ENCODE results near the gene MANBA. TPM values are rescaled to one million over a fixed set of nuclear protein-coding genes. Genes with fewer than 3 reads are reported as not detected.

MANBA gene
- total RNA-seq, 1 donor from 2014 or later: 8.1 TPM

DNA sequence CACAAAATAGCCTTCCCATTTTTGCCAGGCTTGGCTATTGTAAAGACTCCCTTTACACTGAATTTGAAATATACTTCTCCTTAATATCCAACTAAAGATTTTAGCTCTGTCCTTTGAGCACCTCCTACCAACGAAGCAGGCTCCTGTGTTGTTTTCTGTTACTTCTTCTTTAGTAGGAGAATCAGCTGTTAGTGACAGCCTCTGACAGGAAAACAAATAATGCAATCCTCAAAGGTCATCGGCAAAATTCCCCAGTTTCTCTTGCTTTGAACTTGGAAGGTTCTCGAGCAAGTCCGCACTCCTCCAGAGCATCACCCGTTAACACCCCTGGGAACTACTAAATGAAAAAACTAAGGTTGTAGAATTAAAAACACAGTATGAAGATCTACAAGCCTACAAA is 66.9 kb downstream of the MANBA start:
- no peak overlapping the region for H3K4me3 ChIP-seq (ENCODE audit: low read depth, low read length)
- TF ChIP-seq, protein P1, sequence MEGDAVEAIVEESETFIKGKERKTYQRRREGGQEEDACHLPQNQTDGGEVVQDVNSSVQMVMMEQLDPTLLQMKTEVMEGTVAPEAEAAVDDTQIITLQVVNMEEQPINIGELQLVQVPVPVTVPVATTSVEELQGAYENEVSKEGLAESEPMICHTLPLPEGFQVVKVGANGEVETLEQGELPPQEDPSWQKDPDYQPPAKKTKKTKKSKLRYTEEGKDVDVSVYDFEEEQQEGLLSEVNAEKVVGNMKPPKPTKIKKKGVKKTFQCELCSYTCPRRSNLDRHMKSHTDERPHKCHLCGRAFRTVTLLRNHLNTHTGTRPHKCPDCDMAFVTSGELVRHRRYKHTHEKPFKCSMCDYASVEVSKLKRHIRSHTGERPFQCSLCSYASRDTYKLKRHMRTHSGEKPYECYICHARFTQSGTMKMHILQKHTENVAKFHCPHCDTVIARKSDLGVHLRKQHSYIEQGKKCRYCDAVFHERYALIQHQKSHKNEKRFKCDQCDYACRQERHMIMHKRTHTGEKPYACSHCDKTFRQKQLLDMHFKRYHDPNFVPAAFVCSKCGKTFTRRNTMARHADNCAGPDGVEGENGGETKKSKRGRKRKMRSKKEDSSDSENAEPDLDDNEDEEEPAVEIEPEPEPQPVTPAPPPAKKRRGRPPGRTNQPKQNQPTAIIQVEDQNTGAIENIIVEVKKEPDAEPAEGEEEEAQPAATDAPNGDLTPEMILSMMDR (conservative IDR thresholded peaks at IDR 0.05; ENCODE audit: low read depth, low read length): no peak
- no peak for DNase-seq (ENCODE audit: low read depth)

DNA sequence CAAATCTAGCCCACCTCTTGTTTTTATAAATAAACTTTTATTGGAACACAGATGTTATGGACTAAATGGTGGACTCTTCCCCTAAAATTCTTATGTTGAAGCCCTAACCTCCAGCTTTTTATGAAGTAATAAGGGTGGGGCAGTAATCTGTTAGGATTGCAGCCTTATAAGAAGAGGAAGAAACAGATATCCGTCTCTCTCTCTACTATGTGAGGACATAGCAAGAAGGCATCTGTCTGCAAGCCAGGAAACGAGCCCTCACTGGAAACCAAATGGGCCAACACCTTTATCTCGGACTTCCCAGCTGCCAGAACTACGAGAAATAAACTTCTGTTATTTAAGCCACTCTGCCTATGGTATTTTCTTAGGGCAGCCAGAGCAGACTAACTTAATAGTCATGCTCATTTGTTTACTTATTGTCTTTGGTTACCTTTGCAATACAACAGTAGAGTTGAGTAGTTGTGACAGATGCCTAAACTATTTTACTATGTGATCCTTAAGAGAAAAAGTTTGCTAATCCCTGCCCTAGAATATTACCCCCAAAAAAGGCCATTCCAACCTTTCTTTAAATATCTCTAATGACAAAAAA is 67.4 kb downstream of the MANBA start:
- no peak overlapping the region for H3K4me3 ChIP-seq (ENCODE audit: low read depth, low read length)
- DNase-seq (ENCODE audit: low read depth): no peak
- TF ChIP-seq, protein P1 (conservative IDR thresholded peaks at IDR 0.05; ENCODE audit: low read depth, low read length): no peak

DNA sequence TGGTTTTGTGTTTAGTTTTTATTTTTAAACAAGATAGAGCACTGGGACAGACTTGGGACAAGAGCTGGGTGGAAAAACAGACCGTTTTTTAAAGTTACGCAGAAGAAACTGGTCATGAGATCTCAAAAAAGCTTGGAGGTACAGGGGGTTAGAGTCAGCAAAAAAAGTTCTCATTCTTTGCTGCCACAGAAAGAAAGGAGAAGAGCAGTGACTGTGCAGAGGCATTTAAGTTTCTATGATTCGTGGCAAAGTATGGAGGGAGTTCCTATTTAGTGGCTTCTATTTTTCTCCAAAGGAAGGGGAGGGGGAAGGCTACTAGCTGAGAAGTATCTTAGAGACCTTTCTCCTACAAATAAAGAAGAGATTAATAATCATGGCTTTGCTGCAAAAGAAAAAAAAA is 68.3 kb downstream of the MANBA start:
- TF ChIP-seq, protein P1 (conservative IDR thresholded peaks at IDR 0.05; ENCODE audit: low read depth, low read length): no peak
- DNase-seq (ENCODE audit: low read depth): no peak
- H3K4me3 ChIP-seq (ENCODE audit: low read depth, low read length): no peak overlapping the region

DNA sequence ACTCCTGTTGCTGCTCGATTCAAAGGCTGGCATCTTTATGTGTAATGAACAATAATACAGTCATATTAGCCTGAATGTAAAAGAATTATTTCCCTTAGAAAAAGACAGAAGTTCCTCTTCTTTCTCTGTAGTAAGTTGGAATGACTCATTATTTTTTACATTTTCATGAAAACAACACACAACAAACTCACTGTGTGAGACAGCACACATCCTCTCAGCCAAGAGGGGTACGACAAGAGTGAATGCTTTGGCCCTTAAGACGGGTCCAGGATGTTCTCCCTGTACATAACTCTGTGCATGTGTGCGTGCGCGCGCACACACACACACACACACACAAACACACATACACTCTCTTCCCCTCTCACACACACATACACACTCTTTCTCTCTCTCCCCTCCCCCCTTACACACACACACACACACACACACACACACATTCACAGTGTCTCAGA is 72.8 kb downstream of the MANBA start:
- no peak for DNase-seq (ENCODE audit: low read depth)
- TF ChIP-seq, protein P1 (conservative IDR thresholded peaks at IDR 0.05; ENCODE audit: low read depth, low read length): no peak
- no peak overlapping the region for H3K4me3 ChIP-seq (ENCODE audit: low read depth, low read length)

DNA sequence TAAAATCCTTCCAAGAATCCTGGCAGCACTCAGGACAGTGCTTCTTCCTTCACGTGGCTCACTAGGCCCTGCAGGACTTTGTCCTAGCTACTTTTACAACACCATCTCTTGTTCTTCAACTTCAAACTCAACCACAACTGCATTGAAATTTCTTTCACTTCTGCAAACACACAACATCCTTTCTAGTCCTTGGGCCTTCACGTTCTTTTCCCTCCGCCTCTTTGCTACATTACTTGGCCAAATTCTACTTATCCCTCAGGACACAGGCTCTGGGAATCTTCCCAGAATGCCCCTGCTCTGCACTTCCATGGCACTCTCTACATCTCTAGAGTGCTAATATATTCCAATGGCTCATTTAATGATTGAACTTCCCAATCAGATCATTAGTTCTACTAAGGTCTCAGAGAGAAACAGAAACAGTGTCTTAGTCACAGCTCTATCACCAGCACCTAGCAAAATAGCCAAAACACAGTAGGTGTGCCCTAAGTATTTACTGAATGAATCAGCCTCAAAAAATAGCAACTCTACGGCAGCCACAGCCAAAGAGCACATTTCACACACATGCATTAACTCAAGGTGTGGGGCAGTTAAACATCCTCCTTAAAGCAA is 73.3 kb downstream of the MANBA start:
- peak; percentile 52 for DNase-seq (ENCODE audit: low read depth)
- TF ChIP-seq, protein P1 (conservative IDR thresholded peaks at IDR 0.05; ENCODE audit: low read depth, low read length): no peak
- H3K4me3 ChIP-seq (ENCODE audit: low read depth, low read length): no peak overlapping the region

DNA sequence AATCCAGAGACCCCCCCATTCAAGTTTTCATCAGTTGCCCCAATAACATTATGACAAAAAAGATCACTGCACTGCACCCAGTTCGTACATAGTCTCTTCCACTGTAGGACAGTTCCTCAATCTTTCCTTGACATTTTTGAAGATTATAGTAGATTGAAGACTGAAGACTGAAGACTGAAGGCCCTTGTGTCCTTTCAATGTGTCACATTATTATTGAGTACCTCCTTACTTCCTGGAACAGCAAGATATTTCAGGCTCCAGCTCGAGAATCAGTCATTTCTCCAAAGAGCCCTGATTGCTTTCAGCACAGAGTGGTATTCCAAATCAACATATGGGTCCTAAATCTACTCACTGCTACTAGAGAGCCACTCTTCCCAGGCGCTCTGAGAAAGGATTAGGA is 75.0 kb downstream of the MANBA start:
- TF ChIP-seq, protein P1 (conservative IDR thresholded peaks at IDR 0.05; ENCODE audit: low read depth, low read length): no peak
- H3K4me3 ChIP-seq (ENCODE audit: low read depth, low read length): no peak overlapping the region
- no peak for DNase-seq (ENCODE audit: low read depth)

DNA sequence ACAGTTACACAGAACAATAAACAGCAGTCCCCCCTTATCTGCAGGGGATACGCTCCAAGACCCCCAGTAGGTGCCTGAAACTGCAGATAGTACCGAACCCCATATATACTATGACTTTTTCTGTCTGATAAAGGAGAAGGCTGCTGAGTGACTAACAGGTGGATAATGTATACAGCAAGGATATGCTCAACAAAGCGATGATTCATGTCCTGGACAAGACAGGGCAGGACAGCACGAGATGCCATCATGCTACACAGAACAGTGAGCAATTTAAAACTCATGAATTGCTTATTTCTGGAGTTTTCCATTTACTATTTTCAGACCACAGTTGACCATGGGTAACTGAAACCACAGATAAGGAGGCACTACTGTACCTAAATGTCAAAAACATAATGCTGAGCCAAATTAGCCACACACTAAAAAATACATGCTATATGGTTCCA is 76.1 kb downstream of the MANBA start:
- H3K4me3 ChIP-seq (ENCODE audit: low read depth, low read length): no peak overlapping the region
- TF ChIP-seq, protein P1 (conservative IDR thresholded peaks at IDR 0.05; ENCODE audit: low read depth, low read length): no peak
- no peak for DNase-seq (ENCODE audit: low read depth)

Data from epithelial cell of proximal tubule (primary cell).